ENCODE measurements around the gene SLC25A34.

SLC25A34 gene

GRCh38 chr1:15714406-15715136 is 21.5 kb upstream of the SLC25A34 start:
- DNase-seq = peak in 1 of 2 experiments; percentile 28

DNA sequence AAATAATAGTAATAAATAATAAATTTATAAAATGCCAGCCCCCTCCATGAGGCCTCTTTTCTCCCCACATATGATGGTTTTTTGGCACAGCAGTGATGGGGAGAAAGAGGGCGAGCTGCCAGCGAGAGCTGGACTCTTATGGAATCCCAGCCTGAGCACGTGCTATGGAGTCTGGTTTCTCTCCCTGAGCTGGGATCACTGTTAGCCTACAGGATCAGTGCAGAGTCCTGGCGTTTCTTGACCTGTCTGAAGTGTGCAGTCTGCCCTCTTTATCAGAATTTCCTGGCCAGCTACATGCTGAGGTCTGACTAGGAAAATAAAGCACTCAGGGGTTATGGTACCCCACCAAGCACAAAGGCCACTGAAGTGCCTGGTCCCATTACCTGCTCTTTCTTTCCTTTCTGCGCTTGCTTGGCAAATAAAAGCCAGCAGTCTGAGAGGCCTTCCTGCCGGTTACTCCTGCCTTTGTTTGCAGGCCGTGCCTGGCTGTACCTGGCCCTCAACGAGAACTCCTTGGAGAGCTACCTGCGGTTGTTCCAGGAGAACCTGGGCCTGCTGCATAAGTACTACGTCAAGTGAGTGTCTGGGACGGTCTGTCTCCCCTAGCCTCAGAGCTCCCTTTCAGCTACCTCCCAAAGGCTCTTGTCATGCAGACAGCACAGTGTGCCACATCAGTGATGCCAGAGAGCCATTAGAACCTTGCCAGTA is 18.5 kb upstream of the SLC25A34 start:
- DNase-seq = no peak

GRCh38 chr1:15718199-15718601 is 17.9 kb upstream of the SLC25A34 start:
- DNase-seq = no peak

GRCh38 chr1:15719381-15720120 is 16.5 kb upstream of the SLC25A34 start:
- DNase-seq = no peak

DNA sequence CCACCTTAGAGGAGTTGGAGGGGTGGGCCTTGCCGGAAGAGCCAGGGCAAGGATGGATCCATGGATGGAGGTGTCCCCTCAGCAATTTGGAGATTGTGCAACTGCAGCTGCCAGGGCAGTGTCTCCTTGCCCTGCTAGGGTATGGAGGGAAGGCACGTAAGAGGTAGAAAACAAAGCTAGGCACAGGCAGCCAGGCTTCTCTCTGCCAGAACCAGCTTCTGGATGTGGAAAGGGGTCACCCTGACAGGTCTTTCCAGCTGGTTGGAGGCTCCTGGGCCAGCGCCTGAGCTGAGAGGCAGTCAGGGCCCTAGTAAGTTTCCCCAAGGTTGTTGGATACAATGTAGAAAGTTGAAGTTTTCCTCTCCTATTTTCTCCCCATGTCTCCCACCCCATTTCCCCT is 15.2 kb upstream of the SLC25A34 start:
- no peak for DNase-seq

- no peak for DNase-seq
Measured at GRCh38 chr1:15722411-15722810, 13.6 kb upstream of the SLC25A34 start.

DNA sequence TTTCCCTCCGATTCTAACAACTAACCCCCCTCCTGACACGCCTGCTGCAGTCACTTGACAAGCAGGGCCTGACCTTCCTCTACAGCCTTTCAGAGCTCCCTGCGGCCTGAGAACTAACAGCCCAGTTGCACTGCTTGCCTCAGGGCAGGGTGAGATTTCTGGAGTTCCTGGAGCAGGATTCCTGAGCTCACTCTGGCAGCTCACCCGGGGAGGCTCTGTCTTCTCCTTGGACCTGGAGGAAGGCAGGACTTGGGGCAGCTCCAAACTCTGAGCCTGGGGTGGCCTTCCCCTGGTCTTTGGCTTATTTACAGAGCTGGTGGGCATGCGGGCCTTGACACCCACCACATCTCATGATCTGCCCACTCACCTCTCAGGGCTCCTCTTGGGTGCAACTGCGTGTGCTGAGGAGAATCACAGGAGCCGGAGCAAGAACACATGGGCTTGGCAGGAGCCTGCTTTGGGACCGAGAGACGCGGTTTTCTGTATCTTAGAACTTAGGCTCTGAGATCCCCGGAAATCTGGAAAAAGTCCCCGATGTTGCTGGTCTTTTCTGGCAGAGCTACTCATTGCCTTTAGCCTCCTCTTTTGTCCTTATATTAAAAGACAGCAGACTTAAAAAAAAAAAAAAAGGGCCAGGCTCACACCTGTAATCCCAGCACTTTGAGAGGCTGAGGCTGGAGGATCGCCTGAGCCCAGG is 13.1 kb upstream of the SLC25A34 start:
- no peak for DNase-seq

DNA sequence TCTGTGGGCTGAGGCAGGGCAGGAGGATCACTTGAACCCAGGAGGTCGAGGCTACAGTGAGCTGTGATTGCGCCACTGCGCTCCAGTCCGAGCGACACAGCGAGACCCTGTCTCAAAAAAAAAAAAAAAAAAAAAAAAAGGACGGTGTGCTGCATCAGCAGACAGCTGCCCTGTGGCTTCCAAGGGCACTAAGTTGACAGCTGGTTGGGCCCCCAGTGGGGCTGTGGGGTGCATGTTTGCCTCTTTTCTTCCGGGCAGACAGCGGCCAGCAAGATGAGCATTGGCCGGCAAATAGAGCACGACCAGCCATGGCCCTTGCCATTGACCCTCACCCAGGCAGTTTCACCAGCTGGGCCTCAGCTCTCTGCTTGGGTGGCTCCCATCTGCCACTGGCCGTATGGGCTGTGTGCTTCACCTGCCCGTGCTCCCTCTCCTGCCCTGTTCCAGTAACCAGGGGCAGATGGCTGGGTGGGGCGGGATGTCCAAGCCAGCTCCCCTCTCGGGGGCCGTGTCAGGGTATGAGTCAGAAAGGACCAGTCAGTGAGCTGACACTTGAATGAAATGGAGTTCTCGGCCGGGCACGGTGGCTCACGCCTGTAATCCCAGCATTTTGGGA is 12.3 kb upstream of the SLC25A34 start:
- no peak for DNase-seq

- no peak for DNase-seq
Measured at GRCh38 chr1:15724949-15725880, 10.8 kb upstream of the SLC25A34 start.

- no peak for DNase-seq
Measured at GRCh38 chr1:15726508-15726907, 9.6 kb upstream of the SLC25A34 start.

GRCh38 chr1:15727021-15727420 is 9.0 kb upstream of the SLC25A34 start:
- no peak for DNase-seq

- DNase-seq = no peak
Measured at GRCh38 chr1:15727424-15727823, 8.6 kb upstream of the SLC25A34 start.

- DNase-seq = no peak
Measured at GRCh38 chr1:15727866-15728534, 8.1 kb upstream of the SLC25A34 start.

DNA sequence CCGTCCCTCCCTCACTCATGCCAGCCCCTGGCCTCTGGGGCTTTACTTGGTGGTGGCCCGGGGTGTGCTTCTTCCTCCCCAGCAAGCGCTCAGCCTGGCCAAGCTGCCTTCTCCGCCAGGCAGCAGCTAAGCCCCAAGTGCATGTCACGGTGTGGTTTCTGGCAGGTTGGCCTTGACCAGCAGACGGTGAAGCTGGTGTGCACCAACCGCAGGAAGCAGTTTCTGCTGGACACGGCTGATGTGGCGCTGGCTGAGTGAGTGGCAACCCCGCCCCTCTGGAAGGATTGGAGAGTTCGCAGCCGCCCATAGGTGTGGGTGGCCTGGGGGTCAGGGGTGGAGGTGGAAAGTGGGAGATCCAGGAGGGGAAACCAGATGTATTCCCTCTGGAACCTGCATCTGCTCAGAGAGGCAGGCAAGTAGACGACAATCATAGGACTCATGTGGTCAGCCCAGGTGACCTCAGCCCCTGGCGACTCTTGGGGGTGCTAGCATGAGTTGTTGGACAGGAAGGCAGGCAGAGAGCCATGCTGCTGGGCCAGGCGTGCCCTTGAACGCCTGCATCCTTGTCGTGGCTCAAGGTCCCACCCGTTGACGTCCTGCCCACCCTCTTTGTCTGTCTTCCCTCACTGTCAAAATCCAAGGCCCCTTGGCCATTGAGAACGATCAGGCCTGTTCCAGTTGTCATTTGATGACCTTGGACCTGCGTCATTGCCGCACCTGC is 7.0 kb upstream of the SLC25A34 start:
- no peak for DNase-seq

GRCh38 chr1:15730423-15730822 is 5.6 kb upstream of the SLC25A34 start:
- DNase-seq = no peak

GRCh38 chr1:15730936-15731335 is 5.1 kb upstream of the SLC25A34 start:
- no peak for DNase-seq

GRCh38 chr1:15731735-15732685 is 4.0 kb upstream of the SLC25A34 start:
- DNase-seq = peak in 1 of 2 experiments; percentile 16

DNA sequence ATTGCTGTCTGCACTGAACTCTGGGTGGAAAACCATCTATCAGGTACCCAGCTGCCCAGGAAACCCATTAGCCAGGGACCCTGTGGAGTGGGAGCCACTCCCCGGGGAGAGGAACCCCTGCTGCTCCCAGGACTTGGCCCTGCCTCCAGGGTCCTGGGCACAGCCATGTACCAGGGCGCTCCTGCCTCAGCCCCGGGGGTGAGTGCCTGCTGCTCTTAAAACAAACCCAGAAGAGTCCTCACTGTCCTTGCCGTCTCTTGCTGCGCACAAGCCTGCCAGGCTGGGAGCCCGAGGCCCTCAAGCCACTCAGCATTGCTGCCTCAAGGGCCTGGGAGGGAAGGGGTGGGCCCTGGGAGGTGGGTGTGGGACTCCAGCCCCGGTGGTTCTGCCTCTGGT is 3.4 kb upstream of the SLC25A34 start:
- no peak for DNase-seq

DNA sequence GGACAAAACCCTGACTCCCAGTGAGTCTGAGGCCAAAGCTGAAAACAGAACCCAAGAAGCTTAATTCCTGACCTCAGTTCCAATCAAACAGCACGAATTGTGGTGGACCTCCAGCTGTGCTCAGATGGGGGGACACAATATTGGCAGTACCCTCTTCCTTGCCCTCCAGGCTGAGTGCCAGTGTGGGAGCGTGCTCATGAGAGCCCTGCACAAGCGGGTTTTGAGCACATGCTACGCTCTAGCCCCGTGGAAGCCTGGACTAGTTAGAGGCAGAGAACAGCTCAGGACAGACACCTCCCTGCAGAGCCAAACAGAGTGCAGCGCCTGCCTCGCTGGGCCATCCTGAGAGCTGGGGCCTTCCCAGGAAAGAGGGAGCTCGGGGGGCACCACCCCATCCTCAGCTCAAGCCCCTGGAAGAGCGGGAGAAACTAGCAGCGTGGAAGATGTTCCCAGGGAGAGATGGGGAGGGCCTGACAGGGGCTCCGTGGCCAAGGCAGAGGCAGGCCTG is 2.8 kb upstream of the SLC25A34 start:
- no peak for DNase-seq
